Right lobe of liver (tissue), 6 donors: ENCODE results near the gene C5orf22. TPM values are rescaled to one million over a fixed set of nuclear protein-coding genes. Genes with fewer than 3 reads are reported as not detected.

Source experiments
- ATAC-seq, 4 donors: fragments of 200-7000 bp; cut with Tn5 transposase; one replicate each; pipeline ENCODE4 v1.9.1; 2020; ENCODE audit warnings: mild to moderate bottlenecking in 4 of 4, moderate library complexity in 4 of 4
- DNase-seq, 3 donors: peaks; one replicate each; pipeline ENCODE4 v3.0.0-alpha.2; 2020
- H3K27ac ChIP-seq, 3 donors: fragments of 200-600 bp; one replicate each; pipeline ENCODE4 v1.8.0; 2022
- H3K27me3 ChIP-seq, 2 donors: fragments of 200-600 bp; one replicate each; pipeline ENCODE4 v1.8.0; 2022
- H3K36me3 ChIP-seq, 4 donors: fragments of 200-600 bp; sonication (generic) in 1 of 4; one replicate each; pipeline versions ENCODE4 v1.5.1 to v1.8.0; 2017 to 2022; ENCODE audit warnings: control low read depth in 1 of 4
- H3K4me1 ChIP-seq, 4 donors: fragments of 200-600 bp; sonication (generic) in 1 of 4; one replicate each; pipeline versions ENCODE4 v1.5.1 to v1.8.0; 2017 to 2022; ENCODE audit warnings: control low read depth in 1 of 4
- H3K4me3 ChIP-seq, 3 donors: fragments of 200-600 bp; one replicate each; pipeline ENCODE4 v1.8.0; 2022
- H3K9me3 ChIP-seq, 4 donors: fragments of 200-600 bp; sonication (generic) in 1 of 4; one replicate each; pipeline versions ENCODE4 v1.5.1 to v1.8.0; 2017 to 2022; ENCODE audit warnings: control low read depth in 1 of 4
- POLR2A ChIP-seq: fragments of 450-650 bp; IDR thresholded peaks from one replicate; pipeline ENCODE4 v1.6.1; 2017; ENCODE audit warnings: antibody characterized with exemption, mild to moderate bottlenecking
- WGBS: methylation state at CpG from one replicate; pipeline ENCODE4 v1.1.6; 2018; ENCODE audit warnings: low coverage, low lambda C conversion rate; ENCODE audit not compliant: insufficient coverage; ENCODE audit errors: missing lambda C conversion rate; 5-methylcytosine and 5-hydroxymethylcytosine counted together
- intact Hi-C, 2 donors: fragments of 100-400 bp; cut with DNase I; formaldehyde crosslinking; loops; one replicate each; pipeline versions ENCODE4 v1.11.2 to v1.14.1; 2022
- long read RNA-seq: library from polyadenylated mRNA; unstranded; transcript quantifications from one replicate; pipeline ENCODE4 v2.0.0, GENCODE V29; 2019
- total RNA-seq, 6 experiments: library from RNA; depleted of rRNA in 2 of 6; stranded (reverse); fragments of >200 nt in 2 of 6; fragmentation: NEBNext Ultra II Directional in 3 of 6; extraction: Animal tissue kit (Norgen Biotek cat#: 25700) in 3 of 6; gene quantifications; one replicate each; pipeline versions ENCODE4 v1.1.0 to v1.2.4, GENCODE V29; 2016 to 2023
- TF ChIP-seq, protein P1 (sequence below), 4 donors: fragments of 200-600 bp in 3 of 4; fragments of 450-650 bp in 1 of 4; IDR thresholded peaks; one replicate each; pipeline versions ENCODE4 v1.5.1 to v1.8.0; 2016 to 2022; ENCODE audit warnings: antibody characterized with exemption in 4 of 4, mild to moderate bottlenecking in 2 of 4
- donor health status: DM: no; HTN: yes; CAD: no.
- donor health status: DM: no; HTN: no; CAD: no.
- donor health status: DM: no; HTN: no; CAD: no.
- donor health status: DM: no; HTN: yes; CAD: no.
- donor health status: DM: no; HTN: yes; CAD: no.

The C5orf22 gene
- total RNA-seq = 10 to 100 TPM in 2 of 6 experiments, 1 to 10 TPM in 4; 8.5 to 11.2 (median 9.7) TPM
- long read RNA-seq, partial matches to known transcripts = 1 of 3 reads
- long read RNA-seq, other reads (novel, unspliced or antisense) = 1 of 3 reads

DNA sequence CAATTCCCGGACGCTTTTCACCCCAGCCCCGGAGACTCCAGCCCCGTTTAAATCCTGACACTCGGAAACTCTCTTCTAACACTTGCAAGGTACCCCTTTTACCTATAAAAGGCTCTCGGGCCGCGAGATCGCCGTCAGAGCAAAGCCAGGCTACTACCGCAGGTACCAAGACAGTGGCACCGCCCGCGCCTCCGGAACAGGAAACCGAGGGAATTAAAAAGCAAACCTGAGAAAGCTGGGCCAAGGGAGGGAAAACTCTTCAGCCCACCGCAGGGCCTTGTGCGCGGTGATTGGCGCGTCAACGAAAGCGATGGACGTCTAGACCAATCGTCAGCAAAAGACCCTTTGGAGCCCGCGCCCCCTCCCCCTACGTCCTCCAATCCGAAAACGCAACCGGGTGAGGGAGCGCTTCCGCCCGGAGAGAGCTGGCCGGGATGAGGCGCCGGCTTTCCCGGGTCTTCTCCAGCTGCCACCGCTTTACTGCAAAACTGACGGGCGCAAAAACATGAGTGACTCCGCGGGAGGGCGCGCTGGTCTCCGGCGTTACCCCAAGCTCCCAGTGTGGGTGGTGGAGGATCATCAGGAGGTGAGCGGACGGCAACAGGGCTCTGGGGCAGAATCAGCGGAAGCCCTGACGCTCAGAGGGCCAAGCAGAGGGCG lies at the start of gene C5orf22, which contains the start of gene DROSHA:
TSS of gene C5orf22 (plus strand) at position 414 of the 660 bp plus-strand sequence. CDS start at position 506, 92 bp downstream.
TSS of gene DROSHA (minus strand) at position 206 of the 660 bp plus-strand sequence. CDS start 3,034 bp downstream, outside the sequence.
- peak; percentile 96 to 97 (median 97) for DNase-seq
- WGBS = 0% methylated on average over 21 of the region's 52 CpGs
- intact Hi-C loops = no loop called here

DNA sequence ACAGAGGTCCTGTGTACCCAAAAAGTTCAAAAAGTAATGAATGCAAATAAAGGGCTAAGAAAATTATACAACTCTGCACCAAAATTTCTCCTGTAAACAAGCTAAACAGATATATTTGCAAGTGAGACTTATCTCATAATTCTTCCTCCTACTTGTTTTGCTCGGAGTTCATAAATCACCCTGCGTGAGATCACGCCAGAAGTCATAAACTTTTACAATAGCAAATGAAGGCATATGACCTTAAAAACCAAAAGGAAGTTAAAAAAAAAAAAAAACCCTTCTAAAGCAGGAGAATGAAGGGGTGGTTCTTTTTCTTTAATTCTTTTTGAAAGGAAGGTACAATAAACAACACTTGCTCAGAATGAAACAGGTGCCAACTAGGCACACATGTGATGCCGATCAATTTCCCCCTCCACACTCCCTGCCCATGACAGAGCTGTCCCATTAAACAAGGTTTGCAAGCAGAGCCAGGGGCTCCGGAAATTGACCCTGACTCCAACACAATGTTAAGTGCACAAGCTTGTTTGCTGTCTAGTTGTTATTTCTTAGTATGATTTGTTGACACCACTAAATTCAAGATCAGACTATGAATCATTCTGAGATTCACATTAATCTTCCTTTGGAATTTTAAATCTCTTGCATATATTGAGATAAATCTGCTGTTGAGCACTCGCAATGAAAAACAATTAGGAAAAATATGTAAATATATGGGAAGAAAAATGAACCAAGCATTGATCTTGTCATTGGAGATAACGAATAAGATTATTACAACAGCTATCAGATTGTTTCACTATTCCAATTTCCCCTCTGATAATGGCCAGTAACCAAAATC lies 46.5 kb upstream of the C5orf22 start:
- H3K4me3 ChIP-seq = no peak overlapping the region
- DNase-seq = no peak
- H3K4me1 ChIP-seq = no peaks in the 10 kb centered on the region
- no peak overlapping the region for H3K27ac ChIP-seq
- H3K36me3 ChIP-seq = peaks cover 0 to 10% (median 5%) of the 10 kb centered on the region in 4 donors
- no peaks in the 10 kb centered on the region for H3K9me3 ChIP-seq
- TF ChIP-seq POLR2A = no peak
- TF ChIP-seq, protein P1, sequence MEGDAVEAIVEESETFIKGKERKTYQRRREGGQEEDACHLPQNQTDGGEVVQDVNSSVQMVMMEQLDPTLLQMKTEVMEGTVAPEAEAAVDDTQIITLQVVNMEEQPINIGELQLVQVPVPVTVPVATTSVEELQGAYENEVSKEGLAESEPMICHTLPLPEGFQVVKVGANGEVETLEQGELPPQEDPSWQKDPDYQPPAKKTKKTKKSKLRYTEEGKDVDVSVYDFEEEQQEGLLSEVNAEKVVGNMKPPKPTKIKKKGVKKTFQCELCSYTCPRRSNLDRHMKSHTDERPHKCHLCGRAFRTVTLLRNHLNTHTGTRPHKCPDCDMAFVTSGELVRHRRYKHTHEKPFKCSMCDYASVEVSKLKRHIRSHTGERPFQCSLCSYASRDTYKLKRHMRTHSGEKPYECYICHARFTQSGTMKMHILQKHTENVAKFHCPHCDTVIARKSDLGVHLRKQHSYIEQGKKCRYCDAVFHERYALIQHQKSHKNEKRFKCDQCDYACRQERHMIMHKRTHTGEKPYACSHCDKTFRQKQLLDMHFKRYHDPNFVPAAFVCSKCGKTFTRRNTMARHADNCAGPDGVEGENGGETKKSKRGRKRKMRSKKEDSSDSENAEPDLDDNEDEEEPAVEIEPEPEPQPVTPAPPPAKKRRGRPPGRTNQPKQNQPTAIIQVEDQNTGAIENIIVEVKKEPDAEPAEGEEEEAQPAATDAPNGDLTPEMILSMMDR (IDR thresholded peaks at IDR 0.05) = no peak
- 57% methylated on average over 7 of the region's 7 CpGs for WGBS
- intact Hi-C loops = no loop called here
- peak in 1 of 4 donors; percentile 55 for ATAC-seq
- no peaks in the 10 kb centered on the region for H3K27me3 ChIP-seq

More for the DNA sequence above, at the start of gene C5orf22, which contains the start of gene DROSHA:
- TF ChIP-seq, protein P1 (IDR thresholded peaks at IDR 0.05) = peak in 1 of 4 donors; percentile 14
- TF ChIP-seq POLR2A = peak; percentile 59
- H3K27me3 ChIP-seq = no peaks in the 10 kb centered on the region
- H3K36me3 ChIP-seq = peaks cover 0 to 48% (median 13%) of the 10 kb centered on the region in 4 donors
- H3K4me1 ChIP-seq = peaks cover 0 to 20% (median 8%) of the 10 kb centered on the region in 4 donors
- no peaks in the 10 kb centered on the region for H3K9me3 ChIP-seq
- peak within 1 kb of the TSS; percentile 39 to 60 (median 46) for H3K27ac ChIP-seq
- ATAC-seq = peak; percentile 98 to 100 (median 99)
- H3K4me3 ChIP-seq = peak within 1 kb of the TSS; percentile 70 to 81 (median 75)

DNA sequence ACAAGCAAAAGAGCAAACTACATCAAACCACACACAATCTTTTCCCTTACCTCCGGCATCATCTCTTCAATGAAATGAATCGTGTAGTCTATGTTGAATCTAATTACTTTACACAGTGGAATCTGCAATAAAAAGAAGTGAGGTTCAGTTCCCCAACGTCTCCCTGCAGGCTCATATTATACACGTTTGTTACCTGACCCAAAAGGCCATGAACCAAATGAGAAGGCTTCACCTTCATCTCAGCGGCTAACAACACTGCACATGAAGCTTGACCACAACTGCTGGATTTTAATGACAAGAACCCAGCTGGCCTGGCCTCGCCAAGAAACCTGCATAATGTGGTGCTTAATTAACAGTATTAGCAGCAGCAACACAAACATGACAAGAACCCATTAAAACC lies 45.7 kb upstream of the C5orf22 start:
- Histone ChIP-seq H3K36me3 (peaks cover 0 to 10% (median 5%) of the 10 kb centered on the region in 4 donors), H3K27me3 (no peaks in the 10 kb centered on the region), H3K4me3 (no peak overlapping the region), H3K27ac (no peak overlapping the region), H3K4me1 (no peaks in the 10 kb centered on the region), H3K9me3 (no peaks in the 10 kb centered on the region)
- intact Hi-C loops = no loop called here
- ATAC-seq (no peak), DNase-seq (no peak)
- no peak for TF ChIP-seq POLR2A
- TF ChIP-seq, protein P1 (IDR thresholded peaks at IDR 0.05) = no peak
- 71% methylated on average over 4 of the region's 6 CpGs for WGBS

DNA sequence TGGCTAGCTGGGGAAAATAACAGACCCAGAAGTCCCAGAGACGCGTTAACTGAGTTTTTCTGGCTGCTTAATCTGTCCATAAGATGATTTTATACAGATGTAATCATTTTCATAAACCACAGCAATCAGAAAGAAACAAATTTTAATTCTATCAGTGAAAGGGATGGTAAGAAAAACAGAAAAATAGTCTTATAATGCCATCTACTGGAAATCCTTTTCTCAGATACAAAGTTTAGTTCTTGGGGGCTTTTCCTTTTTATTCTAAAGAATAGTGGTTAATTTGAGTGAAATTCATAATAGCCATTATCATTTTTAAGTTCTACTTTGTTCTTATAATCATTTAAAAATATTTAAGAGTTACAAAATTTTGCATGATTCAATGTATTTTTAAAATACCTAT lies 44.6 kb upstream of the C5orf22 start:
- Histone ChIP-seq H3K4me1 (no peaks in the 10 kb centered on the region), H3K27ac (no peak overlapping the region), H3K4me3 (no peak overlapping the region), H3K27me3 (no peaks in the 10 kb centered on the region), H3K36me3 (peaks cover 0 to 15% (median 5%) of the 10 kb centered on the region in 4 donors), H3K9me3 (no peaks in the 10 kb centered on the region)
- no peak for ATAC-seq
- no peak for DNase-seq
- TF ChIP-seq POLR2A = no peak
- TF ChIP-seq, protein P1 (IDR thresholded peaks at IDR 0.05) = no peak
- 95% methylated on average over 2 of the region's 2 CpGs for WGBS
- intact Hi-C loops = no loop called here
